NB4 (cell line): ENCODE results near the gene CNOT6.

Experiments used
- DNase-seq: peaks from one replicate; pipeline ENCODE4 v3.0.0; 2010; ENCODE audit warnings: low read depth
- H3K4me3 ChIP-seq: one replicate; pipeline ENCODE4 v1.5.1; 2011; ENCODE audit warnings: mild to moderate bottlenecking, low read depth, low read length, moderate library complexity
- CTCF ChIP-seq: IDR thresholded peaks from one replicate; pipeline ENCODE4 v1.5.1; 2012; ENCODE audit warnings: low read depth, low read length
- MAX ChIP-seq: IDR thresholded peaks from 2 replicates; pipeline ENCODE4 v1.6.1; 2011; ENCODE audit warnings: low read depth, low read length
- MYC ChIP-seq: IDR thresholded peaks from 2 replicates; pipeline ENCODE4 v1.6.1; 2011; ENCODE audit warnings: low read depth, low read length
- POLR2A ChIP-seq: IDR thresholded peaks from 2 replicates; pipeline ENCODE4 v1.6.1; 2011; ENCODE audit warnings: mild to moderate bottlenecking; ENCODE audit not compliant: insufficient read length; ENCODE audit errors: extremely low read depth

Gene CNOT6

GRCh38 chr5:180593446-180594206 lies 99.4 kb downstream of the CNOT6 start:
- no peak overlapping the region for H3K4me3 ChIP-seq
- TF ChIP-seq CTCF (no peak), POLR2A (no peak), MYC (no peak), MAX (no peak)
- DNase-seq, result no peak

- DNase-seq, result no peak
- TF ChIP-seq MAX, result no peak
- no peak for TF ChIP-seq CTCF
- no peak for TF ChIP-seq MYC
- no peak for TF ChIP-seq POLR2A
- no peak overlapping the region for H3K4me3 ChIP-seq
Observed at GRCh38 chr5:180594311-180595045, 100.3 kb downstream of the CNOT6 start.

- DNase-seq, result no peak
- TF ChIP-seq POLR2A (no peak), MYC (no peak), CTCF (no peak), MAX (no peak)
- no peak overlapping the region for H3K4me3 ChIP-seq
Observed at GRCh38 chr5:180595046-180595379, 100.8 kb downstream of the CNOT6 start.

- TF ChIP-seq CTCF, result no peak
- no peak for TF ChIP-seq MAX
- no peak for TF ChIP-seq POLR2A
- no peak for TF ChIP-seq MYC
- no peak overlapping the region for H3K4me3 ChIP-seq
- no peak for DNase-seq
Observed at GRCh38 chr5:180595381-180596114, 101.4 kb downstream of the CNOT6 start.

GRCh38 chr5:180596115-180596667 lies 102.0 kb downstream of the CNOT6 start:
- no peak overlapping the region for H3K4me3 ChIP-seq
- TF ChIP-seq POLR2A (no peak), CTCF (no peak), MYC (no peak), MAX (no peak)
- no peak for DNase-seq
